AG08395 (cell line): Measurements from ENCODE around the gene ENTREP3.
A peak's percentile ranks its signal among the peaks of the same experiment; 100 is the strongest.

Source experiments
- DNase-seq: peaks from one replicate; pipeline ENCODE4 v3.0.0; 2012; ENCODE audit warnings: mixed read lengths, low spot score

The ENTREP3 gene

GRCh38 chr1:155278689-155279160 is 23.4 kb upstream of the ENTREP3 start:
- DNase-seq, result no peak

DNA sequence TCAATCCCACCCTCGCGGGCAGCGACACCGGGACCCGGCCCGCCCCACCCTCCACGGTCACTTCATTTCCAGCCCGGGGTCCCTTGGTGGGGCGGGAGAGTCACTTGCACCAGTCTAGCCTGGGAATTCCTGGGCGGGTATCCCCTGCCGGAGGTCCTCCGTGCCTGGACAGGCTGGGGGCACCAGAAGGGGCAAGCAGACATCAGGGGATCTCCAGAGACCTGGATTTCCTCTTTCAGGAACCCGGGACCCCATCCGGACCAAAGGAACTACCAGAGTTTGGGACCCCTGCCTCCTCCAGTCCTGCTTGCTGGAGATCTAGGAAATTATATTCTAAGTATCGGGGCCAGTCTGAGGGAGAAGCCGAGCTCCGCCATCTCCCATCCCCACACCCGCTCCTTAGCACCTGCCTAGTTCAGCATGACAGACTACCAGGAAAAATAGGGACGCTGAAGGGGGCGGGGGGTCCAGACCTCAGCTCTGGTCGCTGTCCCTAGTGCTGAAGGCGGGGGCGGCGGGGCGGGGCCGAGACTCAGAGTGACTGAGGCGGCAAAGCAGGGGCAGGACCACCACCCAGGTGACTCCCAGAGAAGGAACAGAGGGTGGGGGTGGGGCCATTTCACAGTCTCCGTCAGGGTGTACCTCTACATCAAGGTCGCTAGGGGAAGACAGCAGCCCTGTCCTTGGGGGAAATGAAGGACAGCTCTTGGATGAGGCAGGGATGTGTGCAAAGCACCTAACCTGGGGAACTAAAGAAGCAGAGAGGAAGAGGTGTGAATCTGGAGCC is 22.8 kb upstream of the ENTREP3 start:
- DNase-seq, result peak; percentile 47

- peak; percentile 99 for DNase-seq
Measured at GRCh38 chr1:155277070-155277901, 22.0 kb upstream of the ENTREP3 start, which contains the start of gene HCN3. HCN3 (plus strand) TSS chr1:155277463; CDS start chr1:155277591, 128 bp downstream.

DNA sequence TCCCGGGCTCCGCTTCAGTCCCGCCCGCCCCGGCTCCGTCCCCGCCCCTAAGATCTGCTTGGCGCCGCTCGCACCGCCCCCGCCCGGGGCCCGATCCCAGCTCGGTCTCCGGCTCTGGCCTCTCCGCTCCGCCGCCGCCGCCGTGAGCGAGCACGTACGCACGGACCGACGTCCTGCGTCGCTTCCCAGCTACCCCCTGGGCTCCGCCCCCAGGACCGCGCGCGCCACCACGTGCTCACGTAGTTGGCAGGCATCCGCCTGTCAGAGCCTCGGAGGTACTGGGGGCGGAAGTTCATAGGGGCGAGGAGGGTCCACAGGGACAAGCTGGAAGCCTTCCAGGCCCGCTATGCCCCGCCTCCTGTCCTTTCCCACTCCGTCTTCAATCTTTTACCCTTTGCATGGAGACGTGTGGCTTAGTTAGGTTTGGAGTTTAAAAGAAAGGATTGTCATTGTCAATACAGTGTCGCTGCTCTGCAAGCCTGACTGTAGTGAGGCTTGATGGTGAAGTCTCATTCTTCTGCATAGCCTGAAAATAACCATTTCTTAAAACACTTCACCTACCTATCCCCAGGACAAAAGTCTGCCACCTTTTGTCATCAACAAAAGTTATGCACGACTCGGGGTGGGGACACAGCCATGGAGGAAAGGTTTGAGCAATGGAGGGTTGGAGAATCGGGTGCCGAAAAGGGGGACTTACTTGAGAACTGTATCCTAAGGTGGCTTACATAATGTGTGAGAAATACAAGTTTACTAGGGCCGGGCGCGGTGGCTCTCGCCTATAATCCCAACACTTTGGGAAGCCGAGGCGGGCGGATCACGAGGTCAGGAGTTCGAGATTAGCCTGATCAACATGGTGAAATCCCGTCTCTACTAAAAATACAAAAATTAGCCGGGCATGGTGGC is 18.3 kb upstream of the ENTREP3 start, which contains the start of gene CLK2:
CLK2 (minus strand) TSS at position 162 of the 903 bp plus-strand sequence. CDS start 2,527 bp downstream, outside the sequence.
- peak; percentile 97 for DNase-seq

DNA sequence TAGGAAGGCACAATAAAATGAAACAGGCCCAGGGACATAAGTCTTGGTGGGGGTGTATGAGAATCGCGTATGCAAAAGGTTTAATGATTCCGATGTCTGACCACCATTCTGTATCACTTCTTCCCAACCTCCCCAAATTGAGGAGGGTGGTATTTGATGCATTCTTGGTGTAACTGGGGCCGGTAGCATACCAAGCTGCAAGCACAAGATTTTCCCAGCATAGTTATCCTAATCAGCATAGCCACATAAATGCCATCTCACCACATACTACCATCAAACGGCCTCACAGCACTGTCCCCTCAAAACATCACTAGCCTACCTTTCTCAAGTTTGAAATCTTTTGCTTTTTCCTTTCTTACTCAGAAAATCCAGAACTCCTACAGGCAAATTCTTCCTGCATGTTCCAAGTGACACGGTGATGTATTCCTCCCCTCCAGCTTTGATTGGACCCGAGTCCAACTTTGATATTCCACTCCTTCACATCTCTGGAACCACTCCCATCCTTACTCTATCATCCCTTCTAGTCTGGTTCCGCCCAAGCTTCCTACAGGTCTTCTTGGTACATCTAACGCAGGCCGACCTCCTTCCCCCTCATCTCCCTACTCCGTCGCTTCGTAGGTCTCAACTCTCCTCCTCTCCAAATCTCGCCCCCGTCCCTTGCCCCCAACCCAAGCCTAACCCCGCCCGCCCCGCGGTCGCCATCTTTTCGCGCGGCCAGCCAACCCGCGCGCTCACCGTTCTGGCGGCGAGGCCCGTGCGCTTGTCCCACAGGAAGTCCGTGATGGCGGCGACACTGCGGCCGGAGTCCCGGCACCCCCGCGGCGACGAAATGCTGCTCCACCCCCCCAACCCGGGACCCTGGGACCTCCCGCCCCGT is 17.4 kb upstream of the ENTREP3 start:
- DNase-seq, result peak; percentile 64

DNA sequence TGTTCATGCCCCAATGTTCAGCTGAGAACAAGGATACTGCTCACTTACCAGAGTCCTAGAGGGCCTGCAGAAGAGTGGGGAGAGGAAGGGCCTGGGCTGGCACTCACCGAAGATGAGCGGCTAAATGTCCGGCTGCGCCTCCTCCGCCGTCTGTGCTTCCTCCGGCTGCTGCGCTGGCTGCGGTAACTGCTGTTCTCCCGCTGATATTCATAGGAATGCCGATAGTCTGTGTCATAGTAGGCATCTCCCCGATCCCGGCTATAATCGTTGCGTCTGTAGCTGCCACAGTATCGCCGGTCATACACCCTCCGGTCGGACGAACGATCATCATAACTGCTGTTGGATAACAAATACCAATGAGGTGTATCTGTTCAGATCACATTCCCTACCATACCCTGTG is 14.1 kb upstream of the ENTREP3 start:
- DNase-seq, result no peak

DNA sequence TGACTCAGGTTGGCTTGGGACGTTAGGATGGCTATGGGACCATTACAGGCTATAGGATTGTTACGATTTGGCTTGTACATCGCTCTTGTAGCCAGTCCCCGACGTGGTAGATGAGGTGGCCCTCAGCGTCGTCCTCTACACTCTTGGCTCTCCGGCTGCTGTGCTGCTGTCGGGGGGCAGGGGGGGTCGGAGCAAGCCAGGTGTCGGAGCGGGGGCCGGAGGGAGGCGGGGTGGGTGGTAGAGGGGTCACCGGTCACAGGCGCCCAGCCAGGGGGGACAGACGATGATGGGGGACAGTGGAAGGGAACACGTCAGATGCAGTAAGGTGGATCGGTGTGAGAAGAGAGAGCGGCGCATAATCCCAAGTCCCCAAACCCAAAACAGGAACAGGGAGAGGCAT is 13.3 kb upstream of the ENTREP3 start:
- DNase-seq, result no peak

DNA sequence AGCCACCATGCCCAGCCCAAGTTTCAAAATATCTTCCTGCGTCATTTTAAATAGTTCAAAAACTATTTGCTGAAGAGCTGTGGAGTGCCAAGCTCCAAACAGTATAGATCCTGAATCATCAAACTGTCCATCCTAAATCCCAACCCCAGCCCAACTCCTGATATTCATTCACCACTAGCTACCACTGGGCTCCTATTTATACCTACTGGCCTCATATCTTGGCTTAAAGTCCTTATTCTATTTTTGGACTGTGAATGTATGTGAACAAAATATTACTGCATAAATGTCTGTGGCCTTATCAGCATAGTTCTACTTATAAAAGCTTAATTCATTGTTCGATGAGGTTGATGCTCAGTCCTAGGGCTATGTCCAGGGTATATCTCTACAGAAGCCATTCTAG is 12.1 kb upstream of the ENTREP3 start:
- DNase-seq, result no peak

DNA sequence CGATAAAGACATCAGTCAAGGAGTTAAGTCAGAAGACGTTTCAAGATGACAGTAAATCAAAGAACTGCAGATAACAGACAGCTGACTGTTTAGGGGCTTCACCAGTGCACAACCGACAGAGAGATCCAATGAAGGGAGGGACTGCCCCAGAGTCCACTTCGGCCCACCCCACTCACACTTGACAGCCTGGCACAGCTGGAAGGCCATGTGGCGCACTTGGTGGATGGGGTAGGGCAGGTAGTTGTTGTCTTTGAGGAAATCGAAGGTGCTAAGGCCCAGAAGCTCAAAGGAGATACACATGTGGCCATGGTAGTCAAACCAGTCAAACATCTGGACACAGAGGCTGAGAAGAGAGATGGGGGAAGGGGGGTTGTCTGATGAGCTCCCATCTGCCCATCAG is 11.3 kb upstream of the ENTREP3 start:
- no peak for DNase-seq

GRCh38 chr1:155263067-155263466 is 7.8 kb upstream of the ENTREP3 start:
- DNase-seq, result no peak

GRCh38 chr1:155261852-155262673 is 6.8 kb upstream of the ENTREP3 start, which contains the start of gene SCAMP3:
SCAMP3 (minus strand) TSS chr1:155262360; CDS start chr1:155262151, 209 bp downstream.
- peak; percentile 99 for DNase-seq

- peak; percentile 25 for DNase-seq
Measured at GRCh38 chr1:155261493-155261851, 6.2 kb upstream of the ENTREP3 start.

DNA sequence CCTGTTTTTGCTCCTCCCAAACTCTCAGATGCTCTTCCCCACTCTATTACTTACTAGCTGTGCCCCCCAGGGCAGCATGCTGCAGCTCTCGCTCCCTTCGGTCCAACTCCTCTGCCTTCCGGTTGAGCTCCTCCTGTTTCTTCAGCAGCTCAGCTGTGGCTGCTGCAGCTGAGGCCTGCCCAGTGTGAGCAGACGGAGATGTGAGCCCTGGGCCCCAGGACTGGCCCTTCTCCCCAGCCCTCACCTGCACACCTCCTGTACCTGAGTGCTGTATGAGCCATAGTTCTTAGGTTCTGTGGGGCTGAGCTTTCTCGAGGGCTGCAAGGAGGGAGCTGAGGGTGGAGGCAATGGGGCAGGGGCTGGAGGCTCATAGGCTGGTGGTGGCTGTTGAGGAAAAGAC is 5.0 kb upstream of the ENTREP3 start:
- DNase-seq, result no peak

DNA sequence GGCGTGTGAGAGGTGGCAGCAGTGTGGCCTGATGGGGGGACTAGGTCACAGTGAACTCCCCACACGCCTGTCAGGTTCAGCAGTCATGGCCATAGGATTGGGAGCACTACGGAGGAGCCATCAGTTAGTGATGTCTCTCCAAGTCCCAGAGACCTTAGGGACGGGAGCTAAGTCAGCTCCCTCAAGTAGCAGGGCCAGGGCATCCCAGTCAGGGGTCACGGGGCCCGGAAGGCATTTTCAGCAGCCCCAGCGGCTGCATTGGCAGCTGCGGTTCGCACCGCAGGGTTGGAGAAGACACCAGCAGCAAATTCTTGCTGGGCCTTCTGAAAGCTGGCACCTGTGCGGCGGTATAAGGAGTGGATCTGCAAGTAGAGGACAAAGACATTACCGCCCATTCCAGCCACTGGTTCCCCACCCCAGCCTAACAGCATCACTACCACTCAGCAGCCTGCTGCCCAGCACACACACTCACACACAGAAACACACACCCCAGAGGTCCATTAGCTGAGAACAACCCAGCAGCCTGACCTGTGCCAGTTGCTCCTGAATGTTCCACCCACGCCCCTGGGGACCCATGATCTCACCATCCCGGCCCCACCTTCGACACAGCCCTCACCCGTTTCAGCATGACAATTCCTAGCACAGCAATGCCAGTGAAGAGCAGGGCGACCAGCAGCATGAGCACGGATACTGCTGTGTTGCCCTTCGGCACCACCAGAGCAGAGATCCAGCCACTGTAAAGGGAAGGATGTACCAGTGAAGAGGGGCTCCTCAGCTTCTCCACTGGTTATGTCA is 972 bp upstream of the ENTREP3 start:
- no peak for DNase-seq

GRCh38 chr1:155254714-155255242 is 505 bp downstream of the ENTREP3 start:
- peak; percentile 28 for DNase-seq

GRCh38 chr1:155254228-155254713 is 1.0 kb downstream of the ENTREP3 start:
- DNase-seq, result peak; percentile 9

GRCh38 chr1:155253797-155254196 is 1.5 kb downstream of the ENTREP3 start:
- DNase-seq, result no peak

DNA sequence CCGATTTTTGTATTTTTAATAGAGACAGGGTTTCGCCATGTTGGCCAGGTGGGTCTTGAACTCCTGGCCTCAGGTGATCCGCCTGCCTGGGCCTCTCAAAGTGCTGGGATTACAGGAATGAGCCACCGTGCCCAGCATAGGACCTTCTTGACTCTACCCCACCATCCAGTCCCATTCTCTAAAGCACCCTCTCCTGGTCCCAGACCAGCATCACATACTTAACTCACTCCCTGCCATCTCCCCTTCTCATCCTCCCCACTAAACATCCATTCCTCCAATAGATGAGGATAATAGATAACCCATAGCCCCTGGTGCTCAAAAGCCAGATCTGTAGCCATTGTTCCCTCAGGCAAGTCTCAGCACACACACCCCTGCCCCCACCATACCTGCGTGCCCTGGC is 2.1 kb downstream of the ENTREP3 start:
- no peak for DNase-seq

- DNase-seq, result no peak
Measured at GRCh38 chr1:155251566-155251965, 3.7 kb downstream of the ENTREP3 start.
